ENCODE data around the gene RFPL4A. TPM values are rescaled to one million over a fixed set of nuclear protein-coding genes. Genes with fewer than 3 reads are reported as not detected.

The RFPL4A gene
- total RNA-seq, 1 donor from 2014 or later, result 0.46 TPM

GRCh38 chr19:55795021-55795420, 36.1 kb downstream of the RFPL4A start:
- DNase-seq (ENCODE audit: low spot score), result no peak
- intact Hi-C loops (cut with DNase I), result no loop called here

GRCh38 chr19:55801416-55801815, 42.5 kb downstream of the RFPL4A start:
- intact Hi-C loops (cut with DNase I), result no loop called here
- DNase-seq (ENCODE audit: low spot score), result no peak

GRCh38 chr19:55802281-55802680, 43.4 kb downstream of the RFPL4A start:
- intact Hi-C loops (cut with DNase I), result no loop called here
- no peak for DNase-seq (ENCODE audit: low spot score)

GRCh38 chr19:55809381-55810058, 50.6 kb downstream of the RFPL4A start:
- intact Hi-C loops (cut with DNase I), result no loop called here
- DNase-seq (ENCODE audit: low spot score), result no peak

- DNase-seq (ENCODE audit: low spot score), result no peak
- intact Hi-C loops (cut with DNase I), result no loop called here
Observed at GRCh38 chr19:55811340-55811739, 52.4 kb downstream of the RFPL4A start.

GRCh38 chr19:55812449-55812848, 53.6 kb downstream of the RFPL4A start:
- intact Hi-C loops (cut with DNase I), result no loop called here
- no peak for DNase-seq (ENCODE audit: low spot score)

Other genes starting within 250 kb of the RFPL4A start
- 2.0 TPM for gene SBK2, start 222.0 kb upstream of the RFPL4A start, total RNA-seq
- gene SBK3, start 213.6 kb upstream of the RFPL4A start, total RNA-seq, result 6.7 TPM
- gene ZNF579, start 178.2 kb upstream of the RFPL4A start, total RNA-seq, result 12.2 TPM
- 19.4 TPM for gene FIZ1, start 159.6 kb upstream of the RFPL4A start, total RNA-seq
- gene ZNF524, start 158.8 kb upstream of the RFPL4A start, total RNA-seq, result 13.7 TPM
- gene ZNF865, start 153.4 kb upstream of the RFPL4A start, total RNA-seq, result 15.7 TPM
- 10.9 TPM for gene ZNF784, start 134.5 kb upstream of the RFPL4A start, total RNA-seq
- gene ZNF580, start 118.1 kb upstream of the RFPL4A start, total RNA-seq, result 29.0 TPM
- gene ZNF581, start 115.4 kb upstream of the RFPL4A start, total RNA-seq, result 6.5 TPM
- gene CCDC106, start 110.9 kb upstream of the RFPL4A start, total RNA-seq, result 15.9 TPM
- gene U2AF2, start 104.1 kb upstream of the RFPL4A start, total RNA-seq, result 80.4 TPM
- 193 TPM for gene EPN1, start 83.9 kb upstream of the RFPL4A start, total RNA-seq
- gene NLRP9, start 20.7 kb upstream of the RFPL4A start, total RNA-seq, result not detected
- 0.57 TPM for gene RFPL4AL1, start 10.0 kb downstream of the RFPL4A start, total RNA-seq
- not detected for gene NLRP11, start 72.9 kb downstream of the RFPL4A start, total RNA-seq
- not detected for gene NLRP4, start 77.4 kb downstream of the RFPL4A start, total RNA-seq
- not detected for gene NLRP13, start 173.2 kb downstream of the RFPL4A start, total RNA-seq
- gene NLRP8, start 188.7 kb downstream of the RFPL4A start, total RNA-seq, result not detected
- not detected for gene NLRP5, start 227.7 kb downstream of the RFPL4A start, total RNA-seq